Trophoblast cell (in vitro differentiated cells and primary cell): ENCODE measurements around the gene GALNT9.

Source experiments
- DNase-seq, 2 donors: peaks; one replicate each; pipeline ENCODE4 v3.0.0-alpha.2; 2016
- H2AFZ ChIP-seq: 2 replicates; pipeline ENCODE4 v1.6.1; 2013; ENCODE audit warnings: low read length, moderate library complexity, mild to moderate bottlenecking; ENCODE audit not compliant: insufficient read depth, poor library complexity
- H2AK5ac ChIP-seq: 2 replicates; pipeline ENCODE4 v1.6.1; 2013; ENCODE audit warnings: mild to moderate bottlenecking, low read length
- H2BK120ac ChIP-seq: 2 replicates; pipeline ENCODE4 v1.6.1; 2013; ENCODE audit warnings: low read length, mild to moderate bottlenecking, moderate library complexity; ENCODE audit not compliant: insufficient read depth, poor library complexity
- H2BK12ac ChIP-seq: 2 replicates; pipeline ENCODE4 v1.6.1; 2013; ENCODE audit warnings: mild to moderate bottlenecking, low read length, moderate library complexity
- H2BK5ac ChIP-seq: 2 replicates; pipeline ENCODE4 v1.6.1; 2013; ENCODE audit warnings: low read length, low read depth, moderate library complexity, mild to moderate bottlenecking; ENCODE audit not compliant: poor library complexity
- H3K14ac ChIP-seq: 2 replicates; pipeline ENCODE4 v1.6.1; 2013; ENCODE audit warnings: mild to moderate bottlenecking, low read length
- H3K18ac ChIP-seq: 2 replicates; pipeline ENCODE4 v1.6.1; 2013; ENCODE audit warnings: mild to moderate bottlenecking, low read length
- H3K23ac ChIP-seq: 2 replicates; pipeline ENCODE4 v1.6.1; 2013; ENCODE audit warnings: low read length
- H3K27ac ChIP-seq: 2 replicates; pipeline ENCODE4 v1.5.1; 2013; ENCODE audit warnings: low read depth, mild to moderate bottlenecking, inconsistent platforms, low read length, moderate library complexity
- H3K27me3 ChIP-seq: 2 replicates; pipeline ENCODE4 v1.6.1; 2013; ENCODE audit warnings: inconsistent platforms, mild to moderate bottlenecking, low read length, moderate library complexity; ENCODE audit not compliant: insufficient read depth
- H3K36me3 ChIP-seq, 2 experiments: 1 replicate in 1 of 2; 2 replicates in 1 of 2; pipeline ENCODE4 v1.6.1; 2013; ENCODE audit warnings: low read length in 2 of 2, mild to moderate bottlenecking in 2 of 2, moderate library complexity in 1 of 2; ENCODE audit not compliant: insufficient read depth in 2 of 2, control insufficient read depth in 1 of 2
- H3K4ac ChIP-seq: 2 replicates; pipeline ENCODE4 v1.6.1; 2013; ENCODE audit warnings: low read depth, mild to moderate bottlenecking, low read length, moderate library complexity
- H3K4me1 ChIP-seq, 2 experiments: 1 replicate in 1 of 2; 2 replicates in 1 of 2; pipeline ENCODE4 v1.6.1; 2013; ENCODE audit warnings: low read length in 2 of 2, mild to moderate bottlenecking in 2 of 2, moderate library complexity in 1 of 2; ENCODE audit not compliant: insufficient read depth in 2 of 2, control insufficient read depth in 1 of 2
- H3K4me2 ChIP-seq: 2 replicates; pipeline ENCODE4 v1.6.1; 2013; ENCODE audit warnings: inconsistent platforms, mild to moderate bottlenecking, low read length, moderate library complexity
- H3K4me3 ChIP-seq: 2 replicates; pipeline ENCODE4 v1.5.1; 2013; ENCODE audit warnings: mild to moderate bottlenecking, low read depth, low read length, inconsistent platforms
- H3K79me1 ChIP-seq: one replicate; pipeline ENCODE4 v1.6.1; 2013; ENCODE audit warnings: low read length
- H3K79me2 ChIP-seq: 2 replicates; pipeline ENCODE4 v1.6.1; 2013; ENCODE audit warnings: low read length, mild to moderate bottlenecking; ENCODE audit not compliant: control insufficient read depth, insufficient read depth, poor library complexity
- H3K9ac ChIP-seq: 2 replicates; pipeline ENCODE4 v1.6.1; 2013; ENCODE audit warnings: mild to moderate bottlenecking, low read length
- H3K9me3 ChIP-seq: 2 replicates; pipeline ENCODE4 v1.6.1; 2013; ENCODE audit warnings: low read depth, mild to moderate bottlenecking, control low read depth, inconsistent platforms, low read length; ENCODE audit not compliant: insufficient read depth
- H4K12ac ChIP-seq: 2 replicates; pipeline ENCODE4 v1.6.1; 2013; ENCODE audit warnings: low read depth, mild to moderate bottlenecking, low read length, moderate library complexity
- H4K8ac ChIP-seq: 2 replicates; pipeline ENCODE4 v1.6.1; 2013; ENCODE audit warnings: low read depth, mild to moderate bottlenecking, low read length, moderate library complexity
- H4K91ac ChIP-seq: one replicate; pipeline ENCODE4 v1.6.1; 2013; ENCODE audit warnings: low read depth, mild to moderate bottlenecking, low read length, moderate library complexity
- WGBS: extraction: QIAGEN DNeasy Blood & Tissue Kit; methylation state at CpG from one replicate; pipeline ENCODE4 v1.1.7; 2013; ENCODE audit warnings: missing lambda C conversion rate; ENCODE audit not compliant: insufficient read length, insufficient coverage; ENCODE audit errors: extremely low coverage; 5-methylcytosine and 5-hydroxymethylcytosine counted together

The GALNT9 gene

GRCh38 chr12:132164426-132164825 is 165.0 kb downstream of the GALNT9 start:
- no peak for DNase-seq
- no peaks in the 10 kb centered on the region for H3K27me3 ChIP-seq
- no peaks in the 10 kb centered on the region for H3K4me1 ChIP-seq
- H3K79me1 ChIP-seq, result no peaks in the 10 kb centered on the region
- no peak overlapping the region for H4K8ac ChIP-seq
- no peak overlapping the region for H2BK12ac ChIP-seq
- no peak overlapping the region for H3K4ac ChIP-seq
- H2AK5ac ChIP-seq, result no peak overlapping the region
- WGBS, result 100% methylated on average over 2 of the region's 7 CpGs
- H2BK5ac ChIP-seq, result no peak overlapping the region
- H3K23ac ChIP-seq, result no peak overlapping the region
- H2AFZ ChIP-seq, result no peak overlapping the region
- no peak overlapping the region for H4K91ac ChIP-seq
- H3K27ac ChIP-seq, result no peak overlapping the region
- no peak overlapping the region for H3K4me3 ChIP-seq
- no peaks in the 10 kb centered on the region for H3K79me2 ChIP-seq
- H3K14ac ChIP-seq, result no peak overlapping the region
- no peak overlapping the region for H4K12ac ChIP-seq
- no peaks in the 10 kb centered on the region for H3K36me3 ChIP-seq
- H3K18ac ChIP-seq, result no peak overlapping the region
- H3K9ac ChIP-seq, result no peak overlapping the region
- no peak overlapping the region for H2BK120ac ChIP-seq
- peaks cover 4% of the 10 kb centered on the region for H3K9me3 ChIP-seq
- no peak overlapping the region for H3K4me2 ChIP-seq

GRCh38 chr12:132163911-132164288 is 165.5 kb downstream of the GALNT9 start:
- H3K4me3 ChIP-seq, result no peak overlapping the region
- H3K27ac ChIP-seq, result no peak overlapping the region
- no CpG with 5 or more reads among the region's 11 CpGs for WGBS
- H3K9ac ChIP-seq, result no peak overlapping the region
- no peak overlapping the region for H4K91ac ChIP-seq
- H3K14ac ChIP-seq, result no peak overlapping the region
- no peaks in the 10 kb centered on the region for H3K79me2 ChIP-seq
- no peak overlapping the region for H2AFZ ChIP-seq
- DNase-seq, result no peak
- no peak overlapping the region for H2BK5ac ChIP-seq
- H3K4ac ChIP-seq, result no peak overlapping the region
- H3K9me3 ChIP-seq, result peaks cover 4% of the 10 kb centered on the region
- H2BK12ac ChIP-seq, result no peak overlapping the region
- no peaks in the 10 kb centered on the region for H3K36me3 ChIP-seq
- H2BK120ac ChIP-seq, result no peak overlapping the region
- H4K12ac ChIP-seq, result no peak overlapping the region
- H3K27me3 ChIP-seq, result no peaks in the 10 kb centered on the region
- H4K8ac ChIP-seq, result no peak overlapping the region
- no peak overlapping the region for H2AK5ac ChIP-seq
- H3K4me1 ChIP-seq, result no peaks in the 10 kb centered on the region
- no peaks in the 10 kb centered on the region for H3K79me1 ChIP-seq
- no peak overlapping the region for H3K4me2 ChIP-seq
- no peak overlapping the region for H3K23ac ChIP-seq
- no peak overlapping the region for H3K18ac ChIP-seq

- Histone ChIP-seq H3K14ac (no peak overlapping the region), H2BK5ac (no peak overlapping the region), H3K27ac (no peak overlapping the region), H3K27me3 (no peaks in the 10 kb centered on the region), H3K36me3 (no peaks in the 10 kb centered on the region), H2BK12ac (no peak overlapping the region), H2AFZ (no peak overlapping the region), H3K79me1 (no peaks in the 10 kb centered on the region), H4K91ac (no peak overlapping the region), H3K79me2 (no peaks in the 10 kb centered on the region), H3K23ac (no peak overlapping the region), H3K9me3 (peaks cover 5% of the 10 kb centered on the region), H2BK120ac (no peak overlapping the region), H3K4ac (no peak overlapping the region), H3K4me2 (no peak overlapping the region), H4K12ac (no peak overlapping the region), H3K18ac (no peak overlapping the region), H2AK5ac (no peak overlapping the region), H3K4me1 (no peaks in the 10 kb centered on the region), H3K9ac (no peak overlapping the region), H4K8ac (no peak overlapping the region), H3K4me3 (no peak overlapping the region)
- WGBS, result no CpG with 5 or more reads among the region's 26 CpGs
- DNase-seq, result no peak
Measured at GRCh38 chr12:132163041-132163910, 166.1 kb downstream of the GALNT9 start.

- no CpG with 5 or more reads among the region's 17 CpGs for WGBS
- Histone ChIP-seq H3K4ac (no peak overlapping the region), H4K8ac (no peak overlapping the region), H4K91ac (no peak overlapping the region), H2AFZ (no peak overlapping the region), H3K27ac (no peak overlapping the region), H3K4me2 (no peak overlapping the region), H3K18ac (no peak overlapping the region), H4K12ac (no peak overlapping the region), H3K4me3 (no peak overlapping the region), H2BK120ac (no peak overlapping the region), H3K4me1 (no peaks in the 10 kb centered on the region), H3K23ac (no peak overlapping the region), H2AK5ac (no peak overlapping the region), H2BK12ac (no peak overlapping the region), H3K79me1 (no peaks in the 10 kb centered on the region), H3K79me2 (no peaks in the 10 kb centered on the region), H3K14ac (no peak overlapping the region), H3K9ac (no peak overlapping the region), H3K36me3 (peaks cover 0 to 6% of the 10 kb centered on the region in 2 experiments), H3K27me3 (no peaks in the 10 kb centered on the region), H2BK5ac (no peak overlapping the region), H3K9me3 (peaks cover 11% of the 10 kb centered on the region)
- peak in 1 of 2 donors; percentile 7 for DNase-seq
Measured at GRCh38 chr12:132162508-132163031, 166.8 kb downstream of the GALNT9 start.
